Mucosa of descending colon (tissue), 3 donors: Measurements from ENCODE around the gene PRXL2A. TPM values are rescaled to one million over a fixed set of nuclear protein-coding genes. Genes with fewer than 3 reads are reported as not detected.

Source experiments
- ATAC-seq: fragments of 200-7000 bp; cut with Tn5 transposase; one replicate; pipeline ENCODE4 v1.9.1; 2020; ENCODE audit warnings: mild to moderate bottlenecking, moderate library complexity
- DNase-seq, 3 donors: peaks; one replicate each; pipeline ENCODE4 v3.0.0-alpha.2; 2020
- H3K36me3 ChIP-seq: fragments of 200-600 bp; one replicate; pipeline ENCODE4 v1.8.0; 2021; ENCODE audit warnings: low read depth, mild to moderate bottlenecking
- H3K4me1 ChIP-seq: fragments of 200-600 bp; one replicate; pipeline ENCODE4 v1.8.0; 2021; ENCODE audit warnings: low read depth, mild to moderate bottlenecking
- H3K4me3 ChIP-seq: fragments of 200-600 bp; one replicate; pipeline ENCODE4 v1.8.0; 2021; ENCODE audit warnings: mild to moderate bottlenecking
- H3K9me3 ChIP-seq: fragments of 200-600 bp; one replicate; pipeline ENCODE4 v1.8.0; 2021; ENCODE audit warnings: mild to moderate bottlenecking
- intact Hi-C, 2 donors: fragments of 100-400 bp; cut with DNase I in 1 of 2; cut with micrococcal nuclease in 1 of 2; formaldehyde crosslinking; loops; one replicate each; pipeline versions ENCODE4 v1.11.0 to v1.11.1; 2022; cut with DNase I, micrococcal nuclease
- total RNA-seq, 3 donors: library from RNA; stranded (reverse); fragmentation: NEBNext Ultra II Directional in 2 of 3; extraction: Animal tissue kit (Norgen Biotek cat#: 25700) in 2 of 3; gene quantifications; one replicate each; pipeline versions ENCODE4 v1.2.1 to v1.2.4, GENCODE V29; 2021 to 2023
- TF ChIP-seq, protein P1 (sequence below): fragments of 200-600 bp; IDR thresholded peaks from one replicate; pipeline ENCODE4 v1.8.0; 2022; ENCODE audit warnings: antibody characterized with exemption, mild to moderate bottlenecking
- donor health status: DM: no; HTN: no; CAD: no; lungs with moderate emphysema.
- donor health status: DM: no; HTN: no; CAD: no.
- donor health status: DM: no; HTN: yes; CAD: no.

Gene PRXL2A
- total RNA-seq, 3 donors from 2014 or later: 95.2 to 123 (median 95.8) TPM

DNA sequence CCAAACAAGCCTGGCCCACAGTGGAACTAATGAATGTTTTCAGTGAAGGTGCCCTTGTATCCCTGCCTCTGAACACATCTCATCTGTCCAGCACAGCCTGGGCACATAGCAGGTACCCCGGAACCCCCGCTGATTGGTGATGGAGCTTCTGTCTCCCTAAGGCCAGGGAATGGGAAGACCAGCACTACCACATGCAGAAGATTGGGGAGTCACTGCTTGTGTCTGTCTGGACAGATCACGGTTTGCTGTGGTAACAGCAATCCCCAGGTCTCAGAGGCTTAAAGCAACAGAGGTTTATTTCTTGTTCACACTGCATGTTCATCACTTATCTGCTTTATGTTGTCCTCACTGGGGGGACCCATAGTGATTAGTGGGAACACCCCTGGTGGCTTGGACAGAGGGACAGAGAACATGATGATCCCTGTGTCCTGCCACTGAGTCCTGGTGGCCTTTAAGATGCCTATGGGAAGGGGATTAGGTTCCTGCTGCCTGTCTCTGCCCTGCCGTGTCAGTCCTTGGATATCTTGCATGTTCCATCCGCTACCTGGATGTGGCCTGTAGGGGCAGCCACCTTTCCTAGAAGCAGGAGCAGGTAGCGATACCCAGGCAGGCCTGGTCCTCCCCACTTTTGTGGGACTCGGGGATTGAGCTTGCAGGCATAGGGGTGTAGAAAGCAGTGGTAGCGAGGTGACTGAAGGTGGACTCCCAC, 49.4 kb downstream of the PRXL2A start:
- Histone ChIP-seq H3K4me3 (no peak overlapping the region), H3K4me1 (peaks cover 70% of the 10 kb centered on the region), H3K36me3 (no peaks in the 10 kb centered on the region), H3K9me3 (no peaks in the 10 kb centered on the region)
- ATAC-seq (no peak), DNase-seq (peak in 1 of 3 donors; percentile 46)
- TF ChIP-seq, protein P1, sequence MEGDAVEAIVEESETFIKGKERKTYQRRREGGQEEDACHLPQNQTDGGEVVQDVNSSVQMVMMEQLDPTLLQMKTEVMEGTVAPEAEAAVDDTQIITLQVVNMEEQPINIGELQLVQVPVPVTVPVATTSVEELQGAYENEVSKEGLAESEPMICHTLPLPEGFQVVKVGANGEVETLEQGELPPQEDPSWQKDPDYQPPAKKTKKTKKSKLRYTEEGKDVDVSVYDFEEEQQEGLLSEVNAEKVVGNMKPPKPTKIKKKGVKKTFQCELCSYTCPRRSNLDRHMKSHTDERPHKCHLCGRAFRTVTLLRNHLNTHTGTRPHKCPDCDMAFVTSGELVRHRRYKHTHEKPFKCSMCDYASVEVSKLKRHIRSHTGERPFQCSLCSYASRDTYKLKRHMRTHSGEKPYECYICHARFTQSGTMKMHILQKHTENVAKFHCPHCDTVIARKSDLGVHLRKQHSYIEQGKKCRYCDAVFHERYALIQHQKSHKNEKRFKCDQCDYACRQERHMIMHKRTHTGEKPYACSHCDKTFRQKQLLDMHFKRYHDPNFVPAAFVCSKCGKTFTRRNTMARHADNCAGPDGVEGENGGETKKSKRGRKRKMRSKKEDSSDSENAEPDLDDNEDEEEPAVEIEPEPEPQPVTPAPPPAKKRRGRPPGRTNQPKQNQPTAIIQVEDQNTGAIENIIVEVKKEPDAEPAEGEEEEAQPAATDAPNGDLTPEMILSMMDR: no peak
- intact Hi-C loops: no loop called here

DNA sequence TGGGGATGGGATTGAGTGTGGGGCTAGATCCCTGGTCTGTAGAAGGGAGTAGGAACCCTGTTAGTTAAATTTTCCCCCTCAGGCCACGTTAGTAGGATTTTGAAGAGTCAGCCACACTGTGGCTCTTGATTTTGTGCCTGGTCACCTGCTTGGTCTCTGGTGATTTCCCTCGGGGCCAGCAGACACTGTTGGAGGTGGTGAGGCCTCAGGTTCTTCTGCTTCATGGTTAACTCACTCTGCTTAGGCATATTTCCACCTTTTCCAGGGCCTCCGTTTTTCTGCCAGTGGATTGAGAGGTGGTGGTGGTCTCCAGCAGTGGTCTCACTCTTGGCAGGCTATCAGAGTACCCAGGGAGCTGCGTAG, 49.9 kb downstream of the PRXL2A start:
- Histone ChIP-seq H3K4me1 (peaks cover 76% of the 10 kb centered on the region), H3K36me3 (no peaks in the 10 kb centered on the region), H3K4me3 (no peak overlapping the region), H3K9me3 (no peaks in the 10 kb centered on the region)
- no peak for ATAC-seq
- TF ChIP-seq, protein P1: no peak
- DNase-seq: no peak
- intact Hi-C loops: no loop called here

DNA sequence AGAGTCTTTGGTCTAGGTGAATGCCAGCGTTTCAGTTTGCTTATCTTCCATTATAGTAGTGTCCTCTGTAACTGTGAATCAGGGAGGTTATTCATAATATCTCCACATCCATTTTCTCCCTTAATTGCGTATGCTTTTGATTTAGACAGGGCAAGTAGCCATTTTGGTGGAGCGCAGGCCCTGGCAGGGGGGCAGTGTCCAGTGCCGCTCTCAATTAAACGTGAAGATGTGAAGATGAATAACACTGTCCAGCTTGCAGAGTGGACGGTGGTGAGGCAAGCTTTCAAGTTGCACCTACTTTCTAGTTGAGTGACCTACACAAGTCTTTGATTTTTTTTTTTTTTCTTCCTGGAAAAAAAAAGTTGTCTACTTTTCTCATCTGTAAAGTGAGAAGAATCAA, 50.3 kb downstream of the PRXL2A start:
- TF ChIP-seq, protein P1: no peak
- Histone ChIP-seq H3K4me3 (no peak overlapping the region), H3K36me3 (no peaks in the 10 kb centered on the region), H3K4me1 (peaks cover 79% of the 10 kb centered on the region), H3K9me3 (no peaks in the 10 kb centered on the region)
- ATAC-seq: no peak
- intact Hi-C loops: no loop called here
- no peak for DNase-seq

DNA sequence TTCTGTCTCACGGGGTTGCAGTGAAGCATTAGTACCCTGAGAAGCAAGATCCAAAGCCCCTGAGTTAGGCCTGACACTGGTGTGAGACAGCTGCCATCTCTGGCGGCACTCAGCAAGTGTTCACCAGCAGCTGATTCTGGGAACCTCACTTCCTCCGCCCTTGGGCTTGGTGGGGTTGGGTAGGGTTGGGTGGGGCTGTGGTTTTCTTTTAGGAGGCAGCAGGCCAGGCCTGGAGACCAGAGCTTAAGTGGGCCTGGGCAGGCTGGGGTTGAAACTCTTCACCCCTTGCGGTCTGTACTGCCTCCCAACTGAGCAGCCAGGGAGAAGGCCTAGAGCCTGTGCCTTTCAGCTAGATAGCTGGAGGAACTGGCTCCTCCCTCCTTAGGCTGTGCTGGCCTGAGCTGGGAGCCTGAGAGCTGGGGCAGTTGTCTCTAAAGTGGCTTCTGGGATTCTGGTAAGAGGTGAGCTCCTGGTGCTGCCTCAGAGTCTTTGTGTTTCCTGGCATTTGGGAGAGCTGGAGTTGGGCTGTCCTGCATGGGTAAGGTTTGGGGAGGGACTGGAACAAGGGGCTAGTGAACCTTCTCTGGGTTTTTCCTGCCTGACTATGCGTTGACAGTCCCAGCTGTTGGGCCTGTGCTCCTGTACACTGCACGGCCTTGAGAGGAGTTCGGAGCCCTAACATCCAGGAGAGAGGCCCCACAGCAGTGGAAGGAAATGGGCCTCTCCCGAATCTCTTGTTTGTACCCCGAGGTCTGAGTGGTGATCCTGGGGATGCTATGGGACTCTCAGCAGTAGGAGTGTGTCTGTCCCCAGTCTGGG, 50.9 kb downstream of the PRXL2A start:
- TF ChIP-seq, protein P1: no peak

DNA sequence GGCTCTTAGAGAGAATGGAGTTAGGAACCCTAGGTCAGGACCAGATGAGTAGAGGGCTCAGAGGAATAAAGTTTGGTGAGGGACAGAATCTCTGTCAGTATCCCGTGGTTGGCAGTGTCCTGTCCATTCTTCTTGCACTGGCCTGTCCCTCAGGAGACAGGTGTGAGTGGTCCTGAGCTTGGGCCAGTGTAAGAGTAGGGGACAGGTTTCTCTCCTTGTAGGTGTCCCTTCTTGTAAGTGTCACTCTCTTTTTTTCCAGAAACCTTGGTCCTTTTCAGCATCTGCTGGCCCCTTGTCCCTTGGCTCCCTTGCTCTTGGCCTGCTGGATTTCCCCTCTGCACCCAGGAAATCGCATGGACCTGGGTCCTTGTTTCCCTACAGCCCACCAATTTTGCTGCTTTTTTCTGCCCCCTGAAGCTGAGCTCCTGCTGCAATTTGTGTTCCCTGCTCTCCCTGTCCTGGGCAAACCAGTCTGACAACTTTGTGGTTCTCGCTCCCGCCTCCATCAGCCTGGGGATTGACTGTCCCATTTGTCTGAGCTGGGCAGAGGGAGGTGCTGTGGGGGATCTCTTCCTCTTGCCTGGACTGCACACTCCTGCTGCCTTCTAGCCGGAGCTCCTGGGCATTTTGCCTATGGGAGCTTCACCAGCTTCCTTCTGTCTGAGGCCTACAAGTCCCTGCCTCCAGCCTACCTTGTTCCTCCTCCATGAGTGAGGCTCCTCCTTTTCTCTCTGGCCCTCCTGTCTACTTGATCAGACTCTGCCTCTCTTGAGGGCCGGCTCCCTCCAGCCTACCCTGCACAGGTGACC, 52.3 kb downstream of the PRXL2A start:
- no peaks in the 10 kb centered on the region for H3K9me3 ChIP-seq
- no peak overlapping the region for H3K4me3 ChIP-seq
- TF ChIP-seq, protein P1: no peak
- H3K36me3 ChIP-seq: no peaks in the 10 kb centered on the region
- ATAC-seq: peak; percentile 82
- H3K4me1 ChIP-seq: peaks cover 98% of the 10 kb centered on the region
- DNase-seq: peak; percentile 86 to 88 (median 86)
- intact Hi-C loops: no loop called here

More for the DNA sequence above, 50.9 kb downstream of the PRXL2A start:
- H3K4me1 ChIP-seq: peaks cover 86% of the 10 kb centered on the region
- no peak overlapping the region for H3K4me3 ChIP-seq
- peak; percentile 44 for ATAC-seq
- no peaks in the 10 kb centered on the region for H3K36me3 ChIP-seq
- H3K9me3 ChIP-seq: no peaks in the 10 kb centered on the region
- intact Hi-C loops: no loop called here
- DNase-seq: peak; percentile 82 to 91 (median 84)
